Osteocyte (in vitro differentiated cells): Measurements from ENCODE around the gene GPR35. TPM values are rescaled to one million over a fixed set of nuclear protein-coding genes. Genes with fewer than 3 reads are reported as not detected.

Source experiments
- DNase-seq: peaks from one replicate; pipeline ENCODE4 v3.0.0; 2021; ENCODE audit warnings: mixed read lengths; ENCODE audit not compliant: unreplicated experiment; ENCODE audit errors: extremely low spot score
- H3K27ac Mint-ChIP-seq: one replicate; pipeline ENCODE4 v1.8.0; 2021; ENCODE audit warnings: mild to moderate bottlenecking, mixed read lengths; ENCODE audit not compliant: unreplicated experiment
- H3K27me3 Mint-ChIP-seq: one replicate; pipeline ENCODE4 v1.8.0; 2021; ENCODE audit warnings: mixed read lengths; ENCODE audit not compliant: unreplicated experiment
- H3K36me3 Mint-ChIP-seq: one replicate; pipeline ENCODE4 v1.8.0; 2021; ENCODE audit warnings: mixed read lengths; ENCODE audit not compliant: unreplicated experiment
- H3K4me1 Mint-ChIP-seq: one replicate; pipeline ENCODE4 v1.8.0; 2021; ENCODE audit warnings: mixed read lengths; ENCODE audit not compliant: unreplicated experiment
- H3K4me3 Mint-ChIP-seq: one replicate; pipeline ENCODE4 v1.8.0; 2021; ENCODE audit warnings: mild to moderate bottlenecking, moderate library complexity, mixed read lengths; ENCODE audit not compliant: unreplicated experiment
- H3K9me3 Mint-ChIP-seq: one replicate; pipeline ENCODE4 v1.8.0; 2021; ENCODE audit warnings: mixed read lengths; ENCODE audit not compliant: unreplicated experiment
- CTCF ChIP-seq: fragments of 200-600 bp; sonication (generic); IDR thresholded peaks from 2 replicates; pipeline ENCODE4 v1.5.0; 2021; ENCODE audit warnings: antibody characterized with exemption, mild to moderate bottlenecking, moderate library complexity
- total RNA-seq: library from RNA; stranded (reverse); gene quantifications from 2 replicates; pipeline ENCODE4 v1.2.1, GENCODE V29; 2021

GPR35 gene
- total RNA-seq, 1 donor from 2014 or later = 3.6 TPM

GRCh38 chr2:240603081-240603835 is 22.0 kb upstream of the GPR35 start:
- H3K9me3 Mint-ChIP-seq = no peaks in the 10 kb centered on the region
- DNase-seq = no peak
- H3K4me3 Mint-ChIP-seq = no peak overlapping the region
- no peak overlapping the region for H3K27ac Mint-ChIP-seq
- H3K27me3 Mint-ChIP-seq = no peaks in the 10 kb centered on the region
- H3K4me1 Mint-ChIP-seq = peaks cover 5% of the 10 kb centered on the region
- no peak for TF ChIP-seq CTCF
- no peaks in the 10 kb centered on the region for H3K36me3 Mint-ChIP-seq

GRCh38 chr2:240603846-240604245 is 21.4 kb upstream of the GPR35 start:
- Mint-ChIP-seq H3K27ac (no peak overlapping the region), H3K36me3 (no peaks in the 10 kb centered on the region), H3K4me1 (peaks cover 5% of the 10 kb centered on the region), H3K9me3 (no peaks in the 10 kb centered on the region), H3K27me3 (no peaks in the 10 kb centered on the region), H3K4me3 (no peak overlapping the region)
- no peak for TF ChIP-seq CTCF
- no peak for DNase-seq

- peak; percentile 58 for TF ChIP-seq CTCF
- no peaks in the 10 kb centered on the region for H3K36me3 Mint-ChIP-seq
- no peak for DNase-seq
- no peak overlapping the region for H3K27ac Mint-ChIP-seq
- H3K4me1 Mint-ChIP-seq = peaks cover 5% of the 10 kb centered on the region
- no peak overlapping the region for H3K4me3 Mint-ChIP-seq
- H3K27me3 Mint-ChIP-seq = no peaks in the 10 kb centered on the region
- H3K9me3 Mint-ChIP-seq = no peaks in the 10 kb centered on the region
Observed at GRCh38 chr2:240604291-240604938, 20.9 kb upstream of the GPR35 start.

GRCh38 chr2:240604939-240605716 is 20.2 kb upstream of the GPR35 start:
- H3K4me1 Mint-ChIP-seq = peaks cover 5% of the 10 kb centered on the region
- H3K4me3 Mint-ChIP-seq = no peak overlapping the region
- no peaks in the 10 kb centered on the region for H3K27me3 Mint-ChIP-seq
- no peak for DNase-seq
- no peaks in the 10 kb centered on the region for H3K9me3 Mint-ChIP-seq
- no peak for TF ChIP-seq CTCF
- no peak overlapping the region for H3K27ac Mint-ChIP-seq
- no peaks in the 10 kb centered on the region for H3K36me3 Mint-ChIP-seq
